ENCODE measurements around the gene GTF3C5. TPM values are rescaled to one million over a fixed set of nuclear protein-coding genes. Genes with fewer than 3 reads are reported as not detected.

GTF3C5 gene
- total and polyA plus RNA-seq, 9 of the 15 experiments (the other 6 are each of a cell fraction or from before 2014, with no cell fraction given): 3.8 to 118 (median 83.7) TPM

GRCh38 chr9:133067813-133068212 lies 37.0 kb downstream of the GTF3C5 start:
- no TSS peak for BruUV-seq (replicated peaks)
- H3K9me1 ChIP-seq (ENCODE audit: control insufficient read depth, insufficient read depth, low read length): no peaks in the 10 kb centered on the region
- ChIA-PET POLR2A (interaction anchor here (0.6 to 1.3 kb wide), 3 partner anchors 8 to 349 kb away, joined by 3 to 5 read pairs (median 3); partner anchors contain the start of gene GTF3C5), CTCF (ENCODE audit: low intra/inter-chr PET ratio) (no interaction called here)
- no peaks in the 10 kb centered on the region for H3K27me3 ChIP-seq (ENCODE audit: control insufficient read depth in 2 of 2, insufficient read depth in 2 of 2, low read length in 2 of 2)
- peaks cover 0 to 22% of the 10 kb centered on the region in 2 experiments; a peak in 2 of 5 replicates for H3K4me1 ChIP-seq (replicated peaks in 1 of 2; ENCODE audit: control insufficient read depth in 2 of 2, insufficient read depth in 2 of 2, low read length in 2 of 2)
- DNase-seq (ENCODE audit: extremely low read depth in 1 of 4, low spot score in 3 of 4): no peak
- H4K20me1 ChIP-seq (replicated peaks; ENCODE audit: control insufficient read depth, insufficient read depth, low read length): no peaks in the 10 kb centered on the region
- H3K4me2 ChIP-seq (ENCODE audit: insufficient read depth, low read length): no peak overlapping the region
- no peak overlapping the region for H3K9ac ChIP-seq (ENCODE audit: insufficient read depth in 1 of 2, low read depth in 2 of 2, low read length in 2 of 2)
- no peaks in the 10 kb centered on the region for H3K36me3 ChIP-seq (ENCODE audit: control insufficient read depth, insufficient read depth, low read length)
- H3K79me2 ChIP-seq (ENCODE audit: control insufficient read depth, insufficient read depth, low read length): no peaks in the 10 kb centered on the region
- no peak overlapping the region for H3K4me3 ChIP-seq
- WGBS (ENCODE audit: insufficient coverage, low coverage, missing lambda C conversion rate): 41% methylated on average over 8 of the region's 11 CpGs
- H3K27ac ChIP-seq (ENCODE audit: extremely low read depth, low read depth, low read length): no peak overlapping the region
- FAIRE-seq: no peak
- H3K9me3 ChIP-seq (replicated peaks; ENCODE audit: control insufficient read depth, insufficient read depth, low read depth, low read length): no peaks in the 10 kb centered on the region
- H2AFZ ChIP-seq (ENCODE audit: low read depth, low read length): no peak overlapping the region
- no peak for ATAC-seq
- intact Hi-C loops (cut with micrococcal nuclease) (no loop called here), in situ Hi-C loops (cut with MboI) (no loop called here)
- no peak for TF ChIP-seq TCF15 (CRISPR knock-in tag; IDR thresholded peaks at IDR 0.05)
- TF ChIP-seq TAF15 (IDR thresholded peaks at IDR 0.05; ENCODE audit: low read depth, low read length): no peak
- TF ChIP-seq BCLAF1 (IDR thresholded peaks at IDR 0.05; ENCODE audit: borderline replicate concordance in 1 of 2, control insufficient read depth in 1 of 2, low read depth in 2 of 2, low read length in 1 of 2): no peak
- TF ChIP-seq SAFB (IDR thresholded peaks at IDR 0.05; ENCODE audit: borderline replicate concordance, low read depth, low read length): no peak
- no peak for TF ChIP-seq NR4A1 (CRISPR knock-in tag; IDR thresholded peaks at IDR 0.05)
- no peak for TF ChIP-seq NR4A1 (tag; IDR thresholded peaks at IDR 0.05)
- no peak for TF ChIP-seq ARID3B (CRISPR knock-in tag; IDR thresholded peaks at IDR 0.05; ENCODE audit: borderline replicate concordance)
- TF ChIP-seq ZMIZ1 (IDR thresholded peaks at IDR 0.05; ENCODE audit: low read depth in 2 of 2, low read length in 2 of 2): no peak
- TF ChIP-seq GTF2B (IDR thresholded peaks at IDR 0.05; ENCODE audit: extremely low read depth, insufficient read length): no peak
- TF ChIP-seq ZNF449 (CRISPR knock-in tag; IDR thresholded peaks at IDR 0.05): no peak
